ENCODE results near the gene KIF18B.

DNA sequence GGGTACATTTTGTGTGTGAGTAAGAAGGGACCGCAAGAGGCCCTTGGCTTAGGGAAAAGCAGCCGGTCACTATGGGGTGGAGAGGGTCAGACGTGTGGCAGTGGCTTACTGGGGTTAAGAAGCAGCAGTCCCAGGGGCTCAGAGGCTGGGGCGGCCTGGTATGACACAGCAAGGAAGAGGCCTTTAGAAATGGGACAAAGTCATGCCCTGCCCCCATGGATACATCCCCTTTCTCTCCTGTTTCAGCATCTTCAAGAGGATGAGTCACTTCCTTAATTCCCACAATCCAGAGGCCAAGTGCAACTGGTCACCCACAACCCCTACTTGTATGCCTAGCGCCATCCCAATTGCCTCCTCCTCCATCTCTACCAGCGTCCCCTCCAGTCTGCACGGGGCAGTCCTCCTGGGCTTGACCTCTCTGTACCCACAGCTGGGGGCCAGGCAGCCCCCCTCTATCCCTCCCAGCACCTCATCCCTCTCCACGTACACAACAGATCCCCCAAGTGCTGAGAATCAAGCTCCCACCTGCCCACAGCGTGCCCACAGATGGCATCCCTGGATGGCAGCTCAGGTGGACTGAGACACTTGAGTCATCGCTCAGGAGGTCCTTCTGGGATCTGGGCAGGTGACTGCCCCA is 41.4 kb downstream of the KIF18B start:
- TF ChIP-seq YY1 (IDR thresholded peaks at IDR 0.05; ENCODE audit: insufficient read depth, insufficient read length) (no peak), ZNF274 (IDR thresholded peaks at IDR 0.05; ENCODE audit: low read depth, low read length) (no peak), SUZ12 (IDR thresholded peaks at IDR 0.05; ENCODE audit: extremely low read depth, insufficient read depth, insufficient read length) (no peak)

All from NT2/D1 (cell line).